Measurements from ENCODE around the gene FBXO27.
A peak's percentile ranks its signal among the peaks of the same experiment; 100 is the strongest.

The FBXO27 gene

DNA sequence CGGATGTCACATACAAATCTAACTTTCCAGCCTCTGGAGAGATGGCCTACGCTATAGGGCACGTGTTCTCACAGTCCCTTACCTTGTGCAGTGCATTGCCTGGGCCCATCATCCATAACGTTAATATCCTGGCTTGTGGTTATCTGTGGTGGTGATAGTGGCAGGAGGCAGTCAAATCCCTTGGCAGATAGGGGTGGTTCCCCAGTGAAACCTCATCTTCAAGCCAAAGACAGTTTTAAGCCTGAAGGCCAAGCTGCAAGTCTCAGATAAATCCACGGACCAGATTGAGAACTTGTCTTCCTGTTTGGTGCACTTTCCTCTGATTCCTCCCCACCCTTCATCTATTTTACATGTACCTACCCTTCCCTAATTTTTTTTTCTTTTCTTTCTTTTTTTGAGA, 52.5 kb downstream of the FBXO27 start:
- H3K4me3 ChIP-seq (ENCODE audit: control insufficient read depth, low read depth, low read length), result no peak overlapping the region
- no peak for DNase-seq (ENCODE audit: low read depth)
- TF ChIP-seq, protein P1, sequence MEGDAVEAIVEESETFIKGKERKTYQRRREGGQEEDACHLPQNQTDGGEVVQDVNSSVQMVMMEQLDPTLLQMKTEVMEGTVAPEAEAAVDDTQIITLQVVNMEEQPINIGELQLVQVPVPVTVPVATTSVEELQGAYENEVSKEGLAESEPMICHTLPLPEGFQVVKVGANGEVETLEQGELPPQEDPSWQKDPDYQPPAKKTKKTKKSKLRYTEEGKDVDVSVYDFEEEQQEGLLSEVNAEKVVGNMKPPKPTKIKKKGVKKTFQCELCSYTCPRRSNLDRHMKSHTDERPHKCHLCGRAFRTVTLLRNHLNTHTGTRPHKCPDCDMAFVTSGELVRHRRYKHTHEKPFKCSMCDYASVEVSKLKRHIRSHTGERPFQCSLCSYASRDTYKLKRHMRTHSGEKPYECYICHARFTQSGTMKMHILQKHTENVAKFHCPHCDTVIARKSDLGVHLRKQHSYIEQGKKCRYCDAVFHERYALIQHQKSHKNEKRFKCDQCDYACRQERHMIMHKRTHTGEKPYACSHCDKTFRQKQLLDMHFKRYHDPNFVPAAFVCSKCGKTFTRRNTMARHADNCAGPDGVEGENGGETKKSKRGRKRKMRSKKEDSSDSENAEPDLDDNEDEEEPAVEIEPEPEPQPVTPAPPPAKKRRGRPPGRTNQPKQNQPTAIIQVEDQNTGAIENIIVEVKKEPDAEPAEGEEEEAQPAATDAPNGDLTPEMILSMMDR (IDR thresholded peaks at IDR 0.05; ENCODE audit: control insufficient read depth, insufficient read depth, low read depth, low read length, missing control alignments), result no peak

DNA sequence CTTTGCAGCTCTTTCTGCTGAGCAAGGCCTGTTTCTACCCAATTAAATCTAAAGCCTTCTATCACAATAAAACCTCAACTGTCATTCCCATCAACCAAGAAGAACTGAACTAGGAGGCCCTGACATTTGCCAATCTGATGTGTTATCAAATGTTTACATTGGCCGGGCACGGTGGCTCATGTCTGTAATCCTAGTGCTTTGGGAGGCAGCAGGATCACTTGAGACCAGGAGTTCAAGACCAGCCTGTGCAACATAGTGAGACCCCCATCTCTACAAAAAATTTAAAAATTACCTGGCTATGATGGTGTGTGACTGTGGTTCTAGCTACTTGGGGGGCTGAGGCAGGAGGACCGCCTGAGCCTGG, 54.0 kb downstream of the FBXO27 start:
- DNase-seq (ENCODE audit: low read depth), result no peak
- no peak overlapping the region for H3K4me3 ChIP-seq (ENCODE audit: control insufficient read depth, low read depth, low read length)
- TF ChIP-seq, protein P1 (IDR thresholded peaks at IDR 0.05; ENCODE audit: control insufficient read depth, insufficient read depth, low read depth, low read length, missing control alignments), result no peak

DNA sequence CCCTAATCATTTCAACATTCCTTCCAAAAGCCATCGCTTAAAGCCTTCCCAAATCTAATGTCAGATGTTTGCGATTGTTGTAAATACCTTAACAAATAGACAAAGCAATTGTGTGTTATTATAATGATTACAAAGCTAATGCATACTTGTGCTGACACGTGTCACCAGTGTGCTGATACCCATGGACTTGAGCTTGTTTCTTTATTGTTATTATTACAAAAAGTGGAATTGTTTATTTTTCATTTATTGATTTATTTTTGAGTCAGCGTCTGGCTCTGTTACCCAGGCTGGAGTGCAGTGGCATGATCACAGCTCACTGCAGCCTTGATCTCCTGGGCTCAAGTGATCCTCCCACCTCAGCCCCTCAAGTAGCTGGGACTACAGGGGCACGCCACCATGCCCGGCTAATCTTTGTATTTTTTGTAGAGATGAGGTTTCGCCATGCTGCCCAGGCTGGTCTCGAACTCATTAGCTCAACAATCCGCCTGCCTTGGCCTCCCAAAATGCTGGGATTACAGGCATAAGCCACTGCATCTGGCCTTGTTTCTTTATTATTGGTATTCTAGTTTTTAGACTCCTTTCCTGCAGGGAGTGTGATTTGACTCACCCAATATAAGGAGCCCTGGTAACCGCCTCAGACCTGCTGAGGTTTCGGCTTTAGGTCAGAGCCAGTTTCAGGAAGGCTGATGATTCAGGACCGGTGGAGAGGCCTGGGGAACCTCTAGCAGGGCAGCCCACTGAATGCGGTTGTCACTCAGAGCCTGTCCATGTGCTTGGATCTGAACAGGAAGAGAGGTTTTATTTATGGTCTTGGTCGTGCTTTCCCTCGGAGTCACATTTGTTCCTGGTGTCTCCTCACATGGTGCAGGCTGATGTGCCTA, 54.7 kb downstream of the FBXO27 start:
- no peak for DNase-seq (ENCODE audit: low read depth)
- no peak overlapping the region for H3K4me3 ChIP-seq (ENCODE audit: control insufficient read depth, low read depth, low read length)

DNA sequence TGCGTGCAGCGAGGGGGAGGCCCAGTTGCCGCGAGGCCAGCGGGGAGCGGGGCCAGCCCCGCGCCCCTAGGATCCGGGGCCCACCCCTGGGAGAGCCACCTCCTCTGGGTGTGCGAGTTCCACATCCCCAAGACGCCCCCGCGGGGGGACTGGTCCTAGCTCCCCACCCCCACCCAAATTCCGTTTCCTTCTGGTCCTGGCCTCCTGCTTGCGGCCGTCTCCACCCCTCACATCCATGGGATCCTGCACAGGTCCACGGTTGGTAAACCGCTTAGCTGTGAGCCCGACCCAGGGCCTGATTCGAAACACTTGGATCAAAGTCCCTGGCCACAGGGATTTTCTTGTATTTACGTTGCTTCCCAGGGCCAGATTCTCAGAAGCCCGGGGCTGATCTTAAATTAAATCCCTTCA, 56.5 kb downstream of the FBXO27 start:
- no peak for DNase-seq (ENCODE audit: low read depth)
- TF ChIP-seq, protein P1 (IDR thresholded peaks at IDR 0.05; ENCODE audit: control insufficient read depth, insufficient read depth, low read depth, low read length, missing control alignments), result no peak

More for the DNA sequence above, 54.7 kb downstream of the FBXO27 start:
- TF ChIP-seq, protein P1 (IDR thresholded peaks at IDR 0.05; ENCODE audit: control insufficient read depth, insufficient read depth, low read depth, low read length, missing control alignments), result no peak

DNA sequence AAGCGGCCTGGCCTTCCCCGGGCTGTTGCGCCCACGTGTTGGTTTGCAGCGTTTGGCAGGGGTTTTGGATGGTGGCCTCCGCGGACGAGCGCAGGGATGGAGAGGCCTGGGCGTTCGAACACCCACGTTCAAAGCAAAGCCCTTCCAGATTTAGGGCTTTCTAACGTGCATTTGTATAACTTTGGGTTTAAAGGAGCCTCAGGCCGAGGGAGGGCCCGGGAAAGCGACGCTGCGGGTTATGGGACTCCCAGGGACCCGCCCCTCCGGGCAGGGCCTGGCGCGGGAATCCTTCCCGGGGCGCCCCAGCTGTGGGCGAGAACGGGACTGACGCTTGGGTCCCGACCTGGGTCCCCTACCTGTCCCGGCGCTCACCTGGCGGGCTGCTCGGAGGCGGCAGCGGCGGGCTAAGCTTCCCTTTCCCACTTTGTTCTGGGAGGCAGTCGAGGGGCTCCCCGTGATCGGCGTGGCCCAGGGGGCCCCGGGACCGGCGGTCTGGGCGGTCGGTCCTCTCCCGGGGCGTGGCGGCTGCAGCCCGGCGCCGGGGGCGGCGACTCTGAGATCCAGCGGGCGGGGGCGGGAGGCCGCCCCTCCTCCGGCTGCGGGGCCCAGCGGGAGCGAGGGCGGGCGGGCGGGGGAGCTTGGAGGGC, 57.0 kb downstream of the FBXO27 start, which contains the start of gene FBXO17:
Gene FBXO17, minus strand, starts transcription at position 529 of the 647 bp plus-strand sequence. CDS start 25,423 bp downstream, outside the sequence.
- TF ChIP-seq, protein P1 (IDR thresholded peaks at IDR 0.05; ENCODE audit: control insufficient read depth, insufficient read depth, low read depth, low read length, missing control alignments), result no peak
- no peak for DNase-seq (ENCODE audit: low read depth)
- H3K4me3 ChIP-seq (ENCODE audit: control insufficient read depth, low read depth, low read length), result peak within 1 kb of the TSS; percentile 68

More for the DNA sequence above, 56.5 kb downstream of the FBXO27 start:
- peak overlapping the region; percentile 68 for H3K4me3 ChIP-seq (ENCODE audit: control insufficient read depth, low read depth, low read length)

DNA sequence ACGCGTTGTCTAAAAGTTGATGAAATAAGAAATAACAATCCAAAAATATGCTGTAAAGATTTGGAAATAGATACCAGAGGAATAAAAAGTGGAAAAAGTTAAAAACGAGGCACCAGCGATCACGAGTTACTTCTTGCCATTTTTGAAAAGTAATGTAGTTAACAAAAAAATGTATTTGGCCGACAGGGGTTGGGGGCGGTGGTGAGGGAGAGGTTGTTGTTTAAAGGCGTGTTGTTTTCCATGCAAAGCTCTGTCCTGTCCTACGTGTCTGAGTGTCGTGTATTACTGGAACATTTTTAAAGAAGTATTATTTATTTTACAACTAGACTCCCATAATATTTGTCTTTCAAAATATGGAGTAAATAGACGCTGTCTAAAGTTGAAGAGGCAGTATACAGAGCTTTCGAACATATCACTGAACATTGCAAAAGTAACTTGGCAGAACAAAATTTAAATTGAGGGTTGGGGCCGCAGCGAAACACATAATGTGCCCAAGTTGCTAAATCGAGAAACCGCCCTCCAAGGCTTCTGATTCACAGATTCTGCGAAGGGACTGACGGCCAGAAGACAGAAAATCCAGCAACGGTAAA, 57.6 kb downstream of the FBXO27 start:
- TF ChIP-seq, protein P1 (IDR thresholded peaks at IDR 0.05; ENCODE audit: control insufficient read depth, insufficient read depth, low read depth, low read length, missing control alignments), result no peak
- peak overlapping the region; percentile 68 for H3K4me3 ChIP-seq (ENCODE audit: control insufficient read depth, low read depth, low read length)
- DNase-seq (ENCODE audit: low read depth), result no peak
